K562 (cell line): ENCODE data around the gene PLEKHN1. TPM values are rescaled to one million over a fixed set of nuclear protein-coding genes. Genes with fewer than 3 reads are reported as not detected.

ENCODE experiments used
- BRF2 ChIP-seq: IDR thresholded peaks from 3 replicates; pipeline ENCODE4 v1.6.1; 2011; ENCODE audit warnings: borderline replicate concordance, mild to moderate bottlenecking; ENCODE audit not compliant: insufficient read length, insufficient read depth
- CBX1 ChIP-seq: sonication (generic); IDR thresholded peaks from 2 replicates; pipeline ENCODE4 v1.6.1; 2016; ENCODE audit warnings: antibody characterized with exemption, low read depth, mild to moderate bottlenecking
- FOXJ2 ChIP-seq: fragments of 200-800 bp; sonication (Bioruptor generic); IDR thresholded peaks from 2 replicates; pipeline ENCODE4 v1.6.1; 2016; ENCODE audit warnings: missing genetic modification characterization, missing compliant biosample characterization
- HDAC2 ChIP-seq: fragments of 450-650 bp; IDR thresholded peaks from 2 replicates; pipeline ENCODE4 v1.6.1; 2016; ENCODE audit warnings: mild to moderate bottlenecking
- HDAC6 ChIP-seq: IDR thresholded peaks from 2 replicates; pipeline ENCODE4 v1.6.1; 2012; ENCODE audit warnings: low read depth, mild to moderate bottlenecking, control low read depth, inconsistent platforms, low read length, moderate library complexity
- RB1 ChIP-seq: fragments of 450-650 bp; IDR thresholded peaks from 2 replicates; pipeline ENCODE4 v1.6.1; 2017; ENCODE audit warnings: low read depth, mild to moderate bottlenecking
- SPI1 ChIP-seq: IDR thresholded peaks from 2 replicates; pipeline ENCODE4 v1.6.1; 2011; ENCODE audit warnings: low read depth, low read length, control low read depth, borderline replicate concordance
- TRIM24 ChIP-seq, 2 experiments: fragments of 450-650 bp; IDR thresholded peaks; 2 replicates each; pipeline ENCODE4 v1.6.1; 2016
- ZC3H11A ChIP-seq: IDR thresholded peaks from 2 replicates; pipeline ENCODE4 v1.6.1; 2012; ENCODE audit warnings: low read depth, low read length, improper control_type of control experiment
- ZKSCAN1 ChIP-seq: fragments of 150-350 bp; IDR thresholded peaks from 2 replicates; pipeline ENCODE4 v1.6.1; 2016; ENCODE audit warnings: low read depth, low read length
- ZNF212 ChIP-seq: fragments of 450-650 bp; formaldehyde crosslinking; IDR thresholded peaks from 2 replicates; pipeline ENCODE4 v1.4.0; 2020; ENCODE audit warnings: mild to moderate bottlenecking
- ZNF324 ChIP-seq: fragments of 250-450 bp; sonication (Bioruptor Pico); IDR thresholded peaks from 2 replicates; pipeline ENCODE4 v1.4.0; 2020; ENCODE audit warnings: mild to moderate bottlenecking
- ZNF511 ChIP-seq: sonication (generic); formaldehyde crosslinking; IDR thresholded peaks from 2 replicates; pipeline ENCODE4 v1.8.0; 2022; ENCODE audit warnings: mild to moderate bottlenecking, missing genetic modification reagents
- ZNF639 ChIP-seq, 2 experiments: fragments of 200-800 bp in 1 of 2; sonication (Bioruptor generic) in 1 of 2; sonication (generic) in 1 of 2; formaldehyde crosslinking in 1 of 2; IDR thresholded peaks in 1 of 2; conservative IDR thresholded peaks in 1 of 2; 2 replicates each; pipeline versions ENCODE4 v1.5.0 to v1.6.1; 2016 to 2020; ENCODE audit warnings: missing compliant biosample characterization in 1 of 2, missing genetic modification characterization in 1 of 2, missing genetic modification reagents in 1 of 2
- polyA plus RNA-seq, 8 experiments: library from polyadenylated mRNA; depleted of rRNA in 4 of 8; stranded (reverse) in 5 of 8; unstranded in 3 of 8; fragments of >200 nt; fragmentation: Nextera tagmentation in 2 of 8; fragmentation: Illumina TruSeq in 1 of 8; extraction: Ambion mirVana in 2 of 8; extraction: Trizol in 1 of 8; gene quantifications; 2 replicates each; pipeline versions ENCODE4 v1.2.1 to v1.2.3, GENCODE V29; 2011 to 2014; ENCODE audit warnings: inconsistent platforms in 1 of 8, missing spikeins in 1 of 8
- total RNA-seq, 7 experiments: library from RNA; depleted of rRNA in 6 of 7; stranded (reverse); fragments of >200 nt in 6 of 7; fragmentation: Illumina TruSeq in 2 of 7; extraction: Trizol in 2 of 7; gene quantifications; 2 replicates each; pipeline versions ENCODE4 v1.2.1 to v1.2.3, GENCODE V29; 2011 to 2021; ENCODE audit warnings: low replicate concordance in 1 of 7
- TF ChIP-seq, protein P1 (sequence below): fragments of 450-650 bp; IDR thresholded peaks from 2 replicates; pipeline ENCODE4 v1.6.1; 2017; ENCODE audit warnings: antibody characterized with exemption
- TF ChIP-seq, protein P2 (sequence below): fragments of 250-450 bp; sonication (Bioruptor Pico); IDR thresholded peaks from 2 replicates; pipeline ENCODE4 v1.6.1; 2021; ENCODE audit warnings: mild to moderate bottlenecking
- TF ChIP-seq, protein P3 (sequence below): sonication (generic); formaldehyde crosslinking; IDR thresholded peaks from 2 replicates; pipeline ENCODE4 v1.9.0; 2022; ENCODE audit warnings: mild to moderate bottlenecking, missing genetic modification reagents
- TF ChIP-seq, protein P4 (sequence below): fragments of 250-450 bp; sonication (Bioruptor Pico); IDR thresholded peaks from 2 replicates; pipeline ENCODE4 v1.4.0; 2020
- TF ChIP-seq, protein P5 (sequence below), 2 experiments: fragments of 450-650 bp in 1 of 2; sonication (generic) in 1 of 2; formaldehyde crosslinking; conservative IDR thresholded peaks; 2 replicates each; pipeline versions ENCODE4 v1.4.0 to v1.8.1; 2020 to 2022; ENCODE audit warnings: mild to moderate bottlenecking in 1 of 2, missing genetic modification reagents in 1 of 2

PLEKHN1 gene
- total and polyA plus RNA-seq, 9 of the 15 experiments (the other 6 are each of a cell fraction or from before 2014, with no cell fraction given) = 0.07 to 1.5 (median 0.13) TPM; not detected in 2

GRCh38 chr1:958823-959730, 7.2 kb upstream of the PLEKHN1 start, which contains the start of gene NOC2L (continued):
- TF ChIP-seq FOXJ2 (no peak), RB1 (no peak), HDAC2 (peak; percentile 93), ZC3H11A (no peak), ZKSCAN1 (no peak), ZNF511 (peak; percentile 80; the same call in 1 of the 2 replicates), ZNF324 (CRISPR knock-in tag) (no peak), CBX1 (peak; percentile 63; the same call in 1 of the 2 replicates), BRF2 (no peak), ZNF639 (CRISPR knock-in tag; conservative IDR thresholded peaks at IDR 0.05 in 1 of 2, IDR thresholded peaks at IDR 0.05 in 1 of 2) (peak; percentile 59; a peak in 1 of 4 replicates), HDAC6 (no peak), ZNF212 (CRISPR knock-in tag) (no peak), SPI1 (peak; percentile 46; the same call in 1 of the 2 replicates), TRIM24 (IDR thresholded peaks at IDR 0.05) (no peak)
- TF ChIP-seq, protein P1, sequence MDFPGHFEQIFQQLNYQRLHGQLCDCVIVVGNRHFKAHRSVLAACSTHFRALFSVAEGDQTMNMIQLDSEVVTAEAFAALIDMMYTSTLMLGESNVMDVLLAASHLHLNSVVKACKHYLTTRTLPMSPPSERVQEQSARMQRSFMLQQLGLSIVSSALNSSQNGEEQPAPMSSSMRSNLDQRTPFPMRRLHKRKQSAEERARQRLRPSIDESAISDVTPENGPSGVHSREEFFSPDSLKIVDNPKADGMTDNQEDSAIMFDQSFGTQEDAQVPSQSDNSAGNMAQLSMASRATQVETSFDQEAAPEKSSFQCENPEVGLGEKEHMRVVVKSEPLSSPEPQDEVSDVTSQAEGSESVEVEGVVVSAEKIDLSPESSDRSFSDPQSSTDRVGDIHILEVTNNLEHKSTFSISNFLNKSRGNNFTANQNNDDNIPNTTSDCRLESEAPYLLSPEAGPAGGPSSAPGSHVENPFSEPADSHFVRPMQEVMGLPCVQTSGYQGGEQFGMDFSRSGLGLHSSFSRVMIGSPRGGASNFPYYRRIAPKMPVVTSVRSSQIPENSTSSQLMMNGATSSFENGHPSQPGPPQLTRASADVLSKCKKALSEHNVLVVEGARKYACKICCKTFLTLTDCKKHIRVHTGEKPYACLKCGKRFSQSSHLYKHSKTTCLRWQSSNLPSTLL = no peak
- TF ChIP-seq, protein P2, sequence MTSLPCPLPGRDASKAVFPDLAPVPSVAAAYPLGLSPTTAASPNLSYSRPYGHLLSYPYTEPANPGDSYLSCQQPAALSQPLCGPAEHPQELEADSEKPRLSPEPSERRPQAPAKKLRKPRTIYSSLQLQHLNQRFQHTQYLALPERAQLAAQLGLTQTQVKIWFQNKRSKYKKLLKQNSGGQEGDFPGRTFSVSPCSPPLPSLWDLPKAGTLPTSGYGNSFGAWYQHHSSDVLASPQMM (CRISPR knock-in tag) = no peak
- TF ChIP-seq, protein P3, sequence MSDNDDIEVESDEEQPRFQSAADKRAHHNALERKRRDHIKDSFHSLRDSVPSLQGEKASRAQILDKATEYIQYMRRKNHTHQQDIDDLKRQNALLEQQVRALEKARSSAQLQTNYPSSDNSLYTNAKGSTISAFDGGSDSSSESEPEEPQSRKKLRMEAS (CRISPR knock-in tag) = peak; percentile 79
- TF ChIP-seq, protein P4, sequence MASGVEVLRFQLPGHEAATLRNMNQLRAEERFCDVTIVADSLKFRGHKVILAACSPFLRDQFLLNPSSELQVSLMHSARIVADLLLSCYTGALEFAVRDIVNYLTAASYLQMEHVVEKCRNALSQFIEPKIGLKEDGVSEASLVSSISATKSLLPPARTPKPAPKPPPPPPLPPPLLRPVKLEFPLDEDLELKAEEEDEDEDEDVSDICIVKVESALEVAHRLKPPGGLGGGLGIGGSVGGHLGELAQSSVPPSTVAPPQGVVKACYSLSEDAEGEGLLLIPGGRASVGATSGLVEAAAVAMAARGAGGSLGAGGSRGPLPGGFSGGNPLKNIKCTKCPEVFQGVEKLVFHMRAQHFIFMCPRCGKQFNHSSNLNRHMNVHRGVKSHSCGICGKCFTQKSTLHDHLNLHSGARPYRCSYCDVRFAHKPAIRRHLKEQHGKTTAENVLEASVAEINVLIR = no peak
- TF ChIP-seq, protein P5, sequence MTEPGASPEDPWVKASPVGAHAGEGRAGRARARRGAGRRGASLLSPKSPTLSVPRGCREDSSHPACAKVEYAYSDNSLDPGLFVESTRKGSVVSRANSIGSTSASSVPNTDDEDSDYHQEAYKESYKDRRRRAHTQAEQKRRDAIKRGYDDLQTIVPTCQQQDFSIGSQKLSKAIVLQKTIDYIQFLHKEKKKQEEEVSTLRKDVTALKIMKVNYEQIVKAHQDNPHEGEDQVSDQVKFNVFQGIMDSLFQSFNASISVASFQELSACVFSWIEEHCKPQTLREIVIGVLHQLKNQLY (CRISPR knock-in tag; conservative IDR thresholded peaks at IDR 0.05) = 0 out of 4 replicates have a peak, but pooled peaks have one; percentile 27 to 28
